ENCODE data around the gene PHF21B.

The PHF21B gene

DNA sequence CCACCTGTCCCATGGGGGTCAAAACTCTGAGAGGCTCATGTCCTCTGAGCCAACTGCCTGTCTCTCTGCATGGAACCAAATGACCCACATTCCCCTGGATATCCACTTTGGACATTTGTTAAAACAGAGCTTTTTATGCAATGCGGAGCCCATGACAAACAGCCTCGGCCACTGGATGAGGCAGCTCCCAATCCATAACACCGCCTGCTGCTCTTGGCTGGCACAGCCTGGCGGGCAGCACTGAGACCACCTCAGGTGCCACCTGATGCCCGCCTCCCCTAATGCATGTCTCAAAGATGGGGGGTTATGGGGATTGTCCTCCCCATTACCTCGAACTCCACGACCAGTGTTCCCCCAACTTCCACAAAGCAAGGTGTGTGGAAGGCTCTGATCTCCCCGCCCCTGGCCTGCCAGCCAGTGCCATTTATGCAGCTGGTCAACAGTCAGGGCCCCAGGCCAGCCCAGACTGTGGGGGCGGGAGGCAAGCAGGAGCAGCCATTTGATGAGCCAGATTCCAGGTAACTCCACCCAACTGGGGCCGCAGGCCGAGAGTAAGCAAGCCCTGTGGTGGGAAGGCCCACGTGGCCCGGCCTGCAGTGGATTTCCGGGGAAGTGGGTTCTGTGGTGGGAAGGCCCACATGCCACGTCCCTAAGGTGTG lies 84.2 kb downstream of the PHF21B start:
- no peaks in the 10 kb centered on the region for H3K4me1 ChIP-seq (ENCODE audit: control insufficient read depth, insufficient read depth, low read length)
- POLR2A ChIA-PET: no interaction called here
- no peak overlapping the region for H3K27ac ChIP-seq (ENCODE audit: extremely low read depth, low read depth, low read length)
- H3K36me3 ChIP-seq (ENCODE audit: control insufficient read depth in 2 of 2, insufficient read depth in 1 of 2, low read length in 2 of 2): no peaks in the 10 kb centered on the region
- CTCF ChIA-PET: no interaction called here
- no peaks in the 10 kb centered on the region for H3K9me3 ChIP-seq (ENCODE audit: control insufficient read depth, insufficient read depth, low read depth, low read length)
- no peak for TF ChIP-seq YY2 (tag by site-specific recombination; IDR thresholded peaks at IDR 0.05)
- TF ChIP-seq, protein P1, sequence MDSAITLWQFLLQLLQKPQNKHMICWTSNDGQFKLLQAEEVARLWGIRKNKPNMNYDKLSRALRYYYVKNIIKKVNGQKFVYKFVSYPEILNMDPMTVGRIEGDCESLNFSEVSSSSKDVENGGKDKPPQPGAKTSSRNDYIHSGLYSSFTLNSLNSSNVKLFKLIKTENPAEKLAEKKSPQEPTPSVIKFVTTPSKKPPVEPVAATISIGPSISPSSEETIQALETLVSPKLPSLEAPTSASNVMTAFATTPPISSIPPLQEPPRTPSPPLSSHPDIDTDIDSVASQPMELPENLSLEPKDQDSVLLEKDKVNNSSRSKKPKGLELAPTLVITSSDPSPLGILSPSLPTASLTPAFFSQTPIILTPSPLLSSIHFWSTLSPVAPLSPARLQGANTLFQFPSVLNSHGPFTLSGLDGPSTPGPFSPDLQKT (IDR thresholded peaks at IDR 0.05; ENCODE audit: borderline replicate concordance, low read depth, low read length): no peak
- no peak overlapping the region for H3K4me3 ChIP-seq (ENCODE audit: low read depth, low read length)

GRCh38 chr22:44924710-44925109 lies 85.1 kb downstream of the PHF21B start:
- Histone ChIP-seq H3K27ac (ENCODE audit: extremely low read depth, low read depth, low read length) (no peak overlapping the region), H3K36me3 (ENCODE audit: control insufficient read depth in 2 of 2, insufficient read depth in 1 of 2, low read length in 2 of 2) (no peaks in the 10 kb centered on the region), H3K4me1 (ENCODE audit: control insufficient read depth, insufficient read depth, low read length) (no peaks in the 10 kb centered on the region), H3K4me3 (ENCODE audit: low read depth, low read length) (no peak overlapping the region), H3K9me3 (ENCODE audit: control insufficient read depth, insufficient read depth, low read depth, low read length) (no peaks in the 10 kb centered on the region)
- POLR2A ChIA-PET: no interaction called here
- CTCF ChIA-PET: no interaction called here
- no peak for TF ChIP-seq ZNF362 (tag by site-specific recombination; IDR thresholded peaks at IDR 0.05)
- no peak for TF ChIP-seq KLF9 (tag by site-specific recombination; IDR thresholded peaks at IDR 0.05; ENCODE audit: low read depth)
- no peak for TF ChIP-seq ZNF274 (IDR thresholded peaks at IDR 0.05; ENCODE audit: low read length)
- TF ChIP-seq ZNF274 (tag by site-specific recombination; IDR thresholded peaks at IDR 0.05; ENCODE audit: borderline replicate concordance): no peak
- TF ChIP-seq ZNF335 (tag by site-specific recombination; conservative IDR thresholded peaks at IDR 0.05): no peak
- TF ChIP-seq PRDM1 (tag by site-specific recombination; IDR thresholded peaks at IDR 0.05): no peak
- TF ChIP-seq CTCF (tag by site-specific recombination; IDR thresholded peaks at IDR 0.05): no peak
- no peak for TF ChIP-seq ZNF37A (tag by site-specific recombination; IDR thresholded peaks at IDR 0.05)
- no peak for TF ChIP-seq ZXDB (tag by site-specific recombination; IDR thresholded peaks at IDR 0.05)
- TF ChIP-seq MYNN (tag by site-specific recombination; IDR thresholded peaks at IDR 0.05; ENCODE audit: borderline replicate concordance): no peak
- TF ChIP-seq GFI1B (tag by site-specific recombination; IDR thresholded peaks at IDR 0.05): no peak
- no peak for TF ChIP-seq ZEB2 (tag by site-specific recombination; IDR thresholded peaks at IDR 0.05)
- no peak for TF ChIP-seq AEBP2 (tag by site-specific recombination; IDR thresholded peaks at IDR 0.05; ENCODE audit: borderline replicate concordance)
- TF ChIP-seq ZNF544 (tag by site-specific recombination; IDR thresholded peaks at IDR 0.05): no peak
- no peak for TF ChIP-seq ZNF776 (tag by site-specific recombination; IDR thresholded peaks at IDR 0.05; ENCODE audit: borderline replicate concordance)
- no peak for TF ChIP-seq ZNF501 (tag by site-specific recombination; IDR thresholded peaks at IDR 0.05)

Data from HEK293 (cell line).